HG03095 (cell line): Measurements from ENCODE around the gene A2ML1.
"Not testable (repeated sequence)": the region's sequence is repeated elsewhere in the genome, so short reads cannot be mapped to it uniquely, and the experiment has no call there.

Experiments used
- ATAC-seq: cut with Tn5 transposase; IDR thresholded peaks from one replicate; pipeline ENCODE4 v1.9.1; 2021; ENCODE audit warnings: moderate library complexity; ENCODE audit not compliant: unreplicated experiment

A2ML1 gene

DNA sequence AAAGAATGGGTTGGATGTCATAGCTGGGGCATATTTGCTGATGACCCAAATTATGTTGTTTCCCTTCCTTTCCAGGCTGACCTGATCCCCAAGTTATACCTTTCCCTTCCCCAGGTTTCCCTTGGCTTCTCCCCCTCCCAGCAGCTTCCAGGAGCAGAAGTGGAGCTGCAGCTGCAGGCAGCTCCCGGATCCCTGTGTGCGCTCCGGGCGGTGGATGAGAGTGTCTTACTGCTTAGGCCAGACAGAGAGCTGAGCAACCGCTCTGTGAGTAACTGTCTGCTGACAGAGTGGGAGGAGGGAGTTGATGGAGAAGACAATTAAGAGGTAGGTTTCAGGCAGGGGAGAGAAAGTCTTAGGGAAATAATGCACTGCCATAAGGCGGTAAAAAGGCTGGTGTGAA lies 25.0 kb downstream of the A2ML1 start:
- no peak for ATAC-seq

DNA sequence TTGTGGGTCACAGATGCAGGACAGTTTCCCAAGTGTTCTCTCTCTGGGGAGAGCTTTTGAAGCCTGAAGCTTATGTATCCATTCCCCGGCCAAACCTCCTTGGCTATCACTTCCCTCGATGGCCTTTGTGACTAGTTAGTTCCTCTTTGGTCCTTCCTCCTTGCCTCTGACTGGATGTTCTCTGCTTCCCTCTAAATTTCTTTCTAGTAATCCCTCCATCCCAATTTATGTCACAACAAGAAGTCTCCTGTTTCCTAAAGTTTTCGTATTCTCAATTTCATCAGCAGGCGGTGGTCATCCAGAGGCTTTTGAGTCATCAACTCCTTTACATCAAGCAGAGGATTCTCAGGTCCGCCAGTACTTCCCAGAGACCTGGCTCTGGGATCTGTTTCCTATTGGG lies 27.5 kb downstream of the A2ML1 start:
- no peak for ATAC-seq

DNA sequence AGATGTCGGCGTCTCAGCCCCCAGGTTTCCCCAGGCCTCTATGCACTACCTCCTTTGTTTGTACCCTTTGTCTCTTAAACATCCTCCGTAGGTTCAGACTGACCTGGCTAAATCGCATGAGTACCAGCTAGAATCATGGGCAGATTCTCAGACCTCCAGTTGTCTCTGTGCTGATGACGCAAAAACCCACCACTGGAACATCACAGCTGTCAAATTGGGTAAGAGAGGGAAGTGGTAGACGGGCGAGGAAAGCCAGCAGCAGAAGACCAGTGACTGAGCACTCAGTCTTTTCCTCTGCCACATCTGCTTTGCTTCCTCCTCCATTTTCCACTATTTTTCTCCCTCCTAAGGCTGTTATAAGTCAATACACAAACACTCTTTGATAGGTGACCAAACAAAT lies 29.7 kb downstream of the A2ML1 start:
- no peak for ATAC-seq

DNA sequence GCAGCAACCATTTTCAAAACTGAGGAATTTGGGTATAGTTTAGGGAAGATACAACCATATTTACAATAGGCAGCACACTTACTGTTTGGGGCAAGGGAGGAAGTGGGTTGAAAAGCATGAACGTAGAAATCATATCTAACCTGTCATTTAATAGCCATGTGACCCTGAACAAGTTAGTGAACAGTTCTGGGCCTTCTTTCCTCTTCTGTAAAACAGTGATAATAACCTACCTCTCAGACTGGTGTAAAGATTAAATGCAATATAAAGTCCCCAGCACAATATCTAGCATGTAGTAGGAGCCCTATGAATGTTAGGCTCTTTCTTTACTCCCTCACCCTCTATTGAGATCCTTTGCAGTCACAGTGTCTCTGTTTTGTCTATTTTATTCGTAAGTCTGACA lies 33.5 kb downstream of the A2ML1 start:
- ATAC-seq = no peak

DNA sequence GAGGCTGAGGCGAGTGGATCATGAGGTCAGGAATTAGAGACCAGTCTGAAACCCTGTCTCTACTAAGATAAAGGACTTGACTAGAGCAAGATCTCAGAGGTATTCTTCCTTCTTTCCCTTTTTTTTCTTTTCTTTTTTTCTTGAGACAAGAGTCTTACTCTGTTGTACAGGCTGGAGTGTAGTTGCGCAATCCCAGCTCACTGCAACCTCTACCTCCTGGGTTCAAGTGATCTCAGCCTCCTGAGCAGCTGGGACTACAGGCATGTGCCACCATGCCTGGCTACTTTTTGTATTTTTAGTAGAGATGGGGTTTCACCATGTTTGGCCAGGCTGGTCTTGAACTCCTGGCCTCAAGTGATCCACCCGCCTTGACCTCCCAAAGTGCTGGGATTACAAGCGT lies 37.0 kb downstream of the A2ML1 start:
- not testable (repeated sequence) for ATAC-seq

- no peak for ATAC-seq
Measured at GRCh38 chr12:8860165-8860961, 37.9 kb downstream of the A2ML1 start.

- ATAC-seq = no peak
Measured at GRCh38 chr12:8866429-8866828, 44.0 kb downstream of the A2ML1 start.

GRCh38 chr12:8867009-8867408 lies 44.6 kb downstream of the A2ML1 start:
- no peak for ATAC-seq

DNA sequence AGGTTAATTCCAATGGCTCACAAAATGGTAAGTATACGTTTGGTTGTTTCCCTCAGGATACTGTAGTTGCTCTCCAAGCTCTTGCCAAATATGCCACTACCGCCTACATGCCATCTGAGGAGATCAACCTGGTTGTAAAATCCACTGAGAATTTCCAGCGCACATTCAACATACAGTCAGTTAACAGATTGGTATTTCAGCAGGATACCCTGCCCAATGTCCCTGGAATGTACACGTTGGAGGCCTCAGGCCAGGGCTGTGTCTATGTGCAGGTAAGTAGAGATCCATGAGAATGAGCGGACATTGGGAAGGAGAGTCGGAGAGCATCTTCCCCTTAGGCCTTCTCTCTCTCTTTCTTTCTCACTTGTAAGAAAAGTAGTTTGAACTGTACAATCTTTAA lies 45.4 kb downstream of the A2ML1 start:
- ATAC-seq = no peak

- ATAC-seq = no peak
Measured at GRCh38 chr12:8870586-8870985, 48.2 kb downstream of the A2ML1 start.

DNA sequence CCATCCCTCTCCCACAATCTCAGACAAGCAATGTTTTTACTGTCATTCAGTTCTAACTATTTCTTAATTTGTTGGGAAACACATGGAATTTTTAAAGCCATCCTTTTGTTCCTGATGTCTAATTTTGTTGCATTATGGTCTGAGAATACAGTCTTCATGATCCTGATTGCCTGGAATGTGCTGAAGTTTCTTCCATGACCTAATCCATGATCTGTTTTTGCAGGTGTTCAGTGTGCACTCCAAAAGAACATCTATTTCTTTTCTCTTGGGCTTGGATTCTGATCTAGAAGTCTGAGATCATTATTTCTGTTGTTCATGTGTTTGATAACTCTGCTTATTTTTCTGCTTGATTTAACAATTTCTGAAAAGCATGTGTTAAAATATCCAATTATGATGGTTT lies 48.6 kb downstream of the A2ML1 start:
- no peak for ATAC-seq

GRCh38 chr12:8876887-8877286 lies 54.5 kb downstream of the A2ML1 start:
- ATAC-seq = no peak

DNA sequence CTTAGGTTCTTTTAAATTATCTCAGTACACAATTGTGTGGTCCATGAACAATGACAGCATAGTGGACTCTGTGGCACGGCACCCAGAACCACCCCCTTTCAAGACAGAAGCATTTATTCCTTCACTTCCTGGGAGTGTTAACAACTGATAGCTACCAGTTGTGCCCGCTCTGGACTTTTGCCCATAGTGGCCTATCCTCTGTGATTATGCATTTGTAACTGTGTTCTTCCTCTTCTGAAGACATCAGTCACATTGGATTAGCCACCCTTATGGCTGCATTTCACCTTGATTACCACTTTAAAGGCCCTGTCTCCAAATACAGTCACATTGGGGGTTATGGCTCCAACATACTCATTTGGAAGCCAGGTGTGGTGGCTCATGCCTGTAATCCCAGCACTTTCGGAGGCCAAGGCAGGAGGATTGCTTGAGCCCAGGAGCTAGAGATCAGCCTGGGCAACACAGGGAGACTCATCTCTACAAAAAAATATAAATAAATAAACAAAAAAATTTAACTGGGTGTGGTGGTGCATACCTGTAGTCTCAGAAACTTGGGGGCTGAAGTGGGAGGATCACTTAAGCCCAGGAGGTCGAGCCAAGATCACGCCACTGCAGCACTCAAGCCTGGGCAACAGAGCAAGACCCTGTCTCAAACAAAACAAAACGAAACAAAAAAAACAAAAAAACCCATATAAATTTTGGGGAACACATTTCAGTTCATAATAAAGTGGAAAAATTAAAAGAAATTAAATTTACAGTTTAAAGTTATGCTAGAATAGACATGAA lies 64.3 kb downstream of the A2ML1 start:
- ATAC-seq = no peak

DNA sequence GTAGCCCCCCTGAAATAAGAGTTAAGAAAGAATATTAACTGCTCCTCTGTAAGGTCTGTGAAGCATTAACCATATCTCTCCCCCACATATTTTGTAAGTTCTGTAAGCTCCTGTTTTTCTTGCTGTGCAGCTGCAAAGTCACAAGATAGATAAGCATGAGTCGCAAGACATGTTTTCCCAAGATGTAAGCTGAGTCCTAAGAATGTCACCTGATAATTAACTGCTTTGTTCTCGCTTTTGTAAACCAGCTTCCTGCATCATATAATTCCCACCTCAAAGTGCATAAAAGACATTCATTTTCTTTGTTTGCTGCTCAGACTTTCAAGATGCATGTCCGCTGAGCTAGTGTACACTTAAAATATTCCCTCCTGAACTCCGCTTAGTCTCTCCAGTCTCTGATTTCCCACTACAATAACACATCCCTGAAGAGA lies 64.9 kb downstream of the A2ML1 start:
- ATAC-seq = no peak

GRCh38 chr12:8890313-8891085 lies 68.1 kb downstream of the A2ML1 start:
- ATAC-seq = no peak

- no peak for ATAC-seq
Measured at GRCh38 chr12:8891976-8892375, 69.6 kb downstream of the A2ML1 start.

DNA sequence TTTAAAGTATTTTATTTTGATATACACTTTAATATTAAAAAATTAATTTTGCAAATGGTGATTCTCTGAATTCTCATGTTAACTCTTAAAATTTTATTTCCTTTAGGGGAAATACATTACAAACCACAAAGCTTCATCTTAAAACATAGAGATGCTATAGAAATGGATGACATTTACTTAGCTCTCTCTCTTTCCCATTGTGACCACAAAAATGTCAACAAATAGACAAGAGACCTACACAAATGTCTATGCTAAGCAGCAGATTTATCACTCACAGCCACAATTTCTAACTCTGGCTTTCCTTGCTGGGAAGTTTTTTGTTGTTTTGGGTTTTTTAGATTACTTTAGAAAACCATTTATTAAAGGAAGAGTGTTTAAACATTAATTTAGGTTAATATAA lies 72.0 kb downstream of the A2ML1 start:
- ATAC-seq = no peak

- ATAC-seq = no peak
Measured at GRCh38 chr12:8894986-8895385, 72.6 kb downstream of the A2ML1 start.

- no peak for ATAC-seq
Measured at GRCh38 chr12:8897081-8897480, 74.7 kb downstream of the A2ML1 start.

DNA sequence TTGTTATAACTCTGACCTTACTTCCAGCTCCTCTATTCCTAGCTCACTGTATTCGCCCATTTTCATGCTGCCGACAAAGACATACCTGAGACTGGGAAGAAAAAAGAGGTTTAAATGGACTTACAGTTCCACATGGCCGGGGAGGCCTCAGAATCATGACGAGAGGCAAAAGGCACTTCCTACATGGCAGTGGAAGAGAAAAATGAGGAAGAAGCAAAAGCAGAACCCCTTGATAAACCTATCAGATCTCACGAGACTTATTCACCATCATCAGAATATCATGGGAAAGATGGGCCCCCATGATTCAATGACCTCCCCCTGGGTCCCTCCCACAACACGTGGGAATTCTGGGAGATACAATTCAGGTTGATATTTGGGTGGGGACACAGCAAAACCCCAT lies 77.4 kb downstream of the A2ML1 start:
- ATAC-seq = no peak

- ATAC-seq = not testable (repeated sequence)
Measured at GRCh38 chr12:8902703-8903102, 80.3 kb downstream of the A2ML1 start.

DNA sequence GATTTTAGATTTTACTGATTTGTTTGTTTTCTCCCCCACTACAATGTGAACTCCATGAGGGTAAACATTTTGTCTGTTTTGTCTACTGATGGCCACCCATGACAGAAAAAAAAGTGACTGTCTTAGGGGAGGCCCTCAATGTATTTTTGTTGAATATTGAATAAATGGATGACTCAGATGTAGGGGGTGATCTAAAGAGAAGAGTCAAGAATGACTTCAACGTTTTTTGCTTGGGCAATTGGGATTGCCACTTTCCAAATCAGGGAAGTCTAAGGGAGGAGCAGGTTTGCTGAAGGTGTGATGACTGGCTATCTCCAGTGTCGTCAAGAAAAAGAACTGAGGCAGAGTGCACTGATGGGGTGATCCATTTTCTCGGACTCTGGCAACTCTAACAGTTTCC lies 81.2 kb downstream of the A2ML1 start:
- ATAC-seq = no peak
